ENCODE data around the gene SLC35G2. TPM values are rescaled to one million over a fixed set of nuclear protein-coding genes. Genes with fewer than 3 reads are reported as not detected.

The SLC35G2 gene
- total and polyA plus RNA-seq, 2 donors (not counting 3 experiments of a cell fraction or from before 2014, with no cell fraction given) = 19.4 to 23.9 TPM

DNA sequence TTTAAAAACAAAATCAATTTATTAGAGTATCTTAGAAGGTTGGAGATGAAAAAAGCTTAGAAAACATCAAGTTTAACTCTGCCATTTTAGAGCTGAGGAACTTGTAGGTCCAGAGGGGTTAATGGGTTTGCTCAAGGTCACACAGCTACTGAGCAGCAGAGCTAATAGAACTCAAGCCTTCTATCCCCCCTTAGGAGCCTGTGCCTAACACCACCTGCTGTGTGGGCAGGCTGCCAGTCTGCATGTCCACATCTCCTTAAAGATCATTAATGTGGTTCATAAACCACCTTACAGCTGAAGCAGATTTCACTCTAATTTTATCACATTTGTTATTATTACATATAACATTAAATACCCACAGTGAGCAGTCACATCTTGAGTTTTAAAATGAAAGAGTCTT lies 14.1 kb upstream of the SLC35G2 start:
- Histone ChIP-seq H3K9me3 (replicated peaks; ENCODE audit: control insufficient read depth, insufficient read depth, low read length) (no peaks in the 10 kb centered on the region), H3K9ac (replicated peaks; ENCODE audit: extremely low read depth, insufficient read depth, low read length) (no peak overlapping the region), H3K27ac (ENCODE audit: insufficient read depth, low read depth, low read length) (no peak overlapping the region), H3K9me1 (replicated peaks; ENCODE audit: control insufficient read depth, extremely low read depth, insufficient read depth, low read length) (no peaks in the 10 kb centered on the region), H3K27me3 (ENCODE audit: control insufficient read depth in 2 of 2, insufficient read depth in 2 of 2, low read length in 2 of 2) (no peaks in the 10 kb centered on the region), H3K4me3 (replicated peaks in 1 of 3; ENCODE audit: insufficient read depth in 1 of 3, low read depth in 1 of 3, low read length in 3 of 3) (no peak overlapping the region), H3K4me1 (ENCODE audit: control insufficient read depth, extremely low read depth, insufficient read depth, low read length) (no peaks in the 10 kb centered on the region), H3K4me2 (ENCODE audit: insufficient read depth, low read length) (no peak overlapping the region), H2AFZ (ENCODE audit: low read depth, low read length) (no peak overlapping the region), H3K36me3 (ENCODE audit: control insufficient read depth in 2 of 2, extremely low read depth in 1 of 2, insufficient read depth in 2 of 2, low read length in 2 of 2) (no peaks in the 10 kb centered on the region), H4K20me1 (replicated peaks; ENCODE audit: control insufficient read depth, extremely low read depth, insufficient read depth, low read length) (no peaks in the 10 kb centered on the region), H3K79me2 (ENCODE audit: control insufficient read depth, insufficient read depth, low read length) (no peaks in the 10 kb centered on the region)
- intact Hi-C loops (cut with micrococcal nuclease) (no loop called here), dilution Hi-C loops (cut with MboI; ENCODE audit: extremely low pct_ligation_motif_present, low sequenced_read_pairs) (no loop called here)
- no peak for DNase-seq (ENCODE audit: low read depth, low spot score)
- CTCF ChIA-PET = interaction anchor here (1.1 to 2.1 kb wide), 2 partner anchors 11 to 209 kb away, joined by 3 to 8 read pairs; no protein-coding TSS in a partner anchor
- no peak for FAIRE-seq
- POLR2A ChIA-PET = no interaction called here
- BruUV-seq (replicated peaks) = no TSS peak
- TF ChIP-seq, protein P1, sequence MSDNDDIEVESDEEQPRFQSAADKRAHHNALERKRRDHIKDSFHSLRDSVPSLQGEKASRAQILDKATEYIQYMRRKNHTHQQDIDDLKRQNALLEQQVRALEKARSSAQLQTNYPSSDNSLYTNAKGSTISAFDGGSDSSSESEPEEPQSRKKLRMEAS (IDR thresholded peaks at IDR 0.05; ENCODE audit: insufficient read depth, insufficient read length) = no peak
- TF ChIP-seq MYC (IDR thresholded peaks at IDR 0.05; ENCODE audit: low read depth, low read length) (no peak), POLR2A (IDR thresholded peaks at IDR 0.05; ENCODE audit: low read depth, low read length) (no peak), JUN (IDR thresholded peaks at IDR 0.05; ENCODE audit: borderline replicate concordance, insufficient read depth, insufficient read length, low read depth) (no peak), GATA2 (IDR thresholded peaks at IDR 0.05; ENCODE audit: insufficient read depth, insufficient read length, low read depth, low read length) (no peak), EZH2 (IDR thresholded peaks at IDR 0.05; ENCODE audit: borderline replicate concordance, low read depth, low read length, severe bottlenecking) (no peak), FOS (IDR thresholded peaks at IDR 0.05; ENCODE audit: borderline replicate concordance, insufficient read depth, low read length) (no peak), POLR2AphosphoS5 (IDR thresholded peaks at IDR 0.05; ENCODE audit: insufficient read depth, low read depth, low read length) (no peak)
- TF ChIP-seq, protein P2, sequence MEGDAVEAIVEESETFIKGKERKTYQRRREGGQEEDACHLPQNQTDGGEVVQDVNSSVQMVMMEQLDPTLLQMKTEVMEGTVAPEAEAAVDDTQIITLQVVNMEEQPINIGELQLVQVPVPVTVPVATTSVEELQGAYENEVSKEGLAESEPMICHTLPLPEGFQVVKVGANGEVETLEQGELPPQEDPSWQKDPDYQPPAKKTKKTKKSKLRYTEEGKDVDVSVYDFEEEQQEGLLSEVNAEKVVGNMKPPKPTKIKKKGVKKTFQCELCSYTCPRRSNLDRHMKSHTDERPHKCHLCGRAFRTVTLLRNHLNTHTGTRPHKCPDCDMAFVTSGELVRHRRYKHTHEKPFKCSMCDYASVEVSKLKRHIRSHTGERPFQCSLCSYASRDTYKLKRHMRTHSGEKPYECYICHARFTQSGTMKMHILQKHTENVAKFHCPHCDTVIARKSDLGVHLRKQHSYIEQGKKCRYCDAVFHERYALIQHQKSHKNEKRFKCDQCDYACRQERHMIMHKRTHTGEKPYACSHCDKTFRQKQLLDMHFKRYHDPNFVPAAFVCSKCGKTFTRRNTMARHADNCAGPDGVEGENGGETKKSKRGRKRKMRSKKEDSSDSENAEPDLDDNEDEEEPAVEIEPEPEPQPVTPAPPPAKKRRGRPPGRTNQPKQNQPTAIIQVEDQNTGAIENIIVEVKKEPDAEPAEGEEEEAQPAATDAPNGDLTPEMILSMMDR (IDR thresholded peaks at IDR 0.05; ENCODE audit: extremely low read depth in 1 of 2, insufficient read depth in 1 of 2, low read depth in 1 of 2, low read length in 2 of 2) = no peak

Measured in endothelial cell of umbilical vein (primary cell).